HG03520 (cell line): ENCODE results near the gene SPP2.

ENCODE experiments used
- ATAC-seq: cut with Tn5 transposase; IDR thresholded peaks from one replicate; pipeline ENCODE4 v1.9.1; 2021; ENCODE audit warnings: mild to moderate bottlenecking, moderate library complexity; ENCODE audit not compliant: unreplicated experiment

SPP2 gene

GRCh38 chr2:234038076-234038802, 12.3 kb upstream of the SPP2 start:
- no peak for ATAC-seq

- no peak for ATAC-seq
Observed at GRCh38 chr2:234044157-234044556, 6.3 kb upstream of the SPP2 start.

GRCh38 chr2:234046521-234046920, 4.0 kb upstream of the SPP2 start:
- ATAC-seq: no peak

GRCh38 chr2:234047361-234047760, 3.1 kb upstream of the SPP2 start:
- no peak for ATAC-seq

- no peak for ATAC-seq
Observed at GRCh38 chr2:234048049-234048448, 2.5 kb upstream of the SPP2 start.

- ATAC-seq: no peak
Observed at GRCh38 chr2:234051374-234052070, 1.0 kb downstream of the SPP2 start.

GRCh38 chr2:234058881-234059280, 8.4 kb downstream of the SPP2 start:
- ATAC-seq: no peak

GRCh38 chr2:234060236-234060635, 9.7 kb downstream of the SPP2 start:
- no peak for ATAC-seq

GRCh38 chr2:234061624-234062257, 11.2 kb downstream of the SPP2 start:
- ATAC-seq: no peak

- no peak for ATAC-seq
Observed at GRCh38 chr2:234066587-234066986, 16.1 kb downstream of the SPP2 start.

GRCh38 chr2:234071664-234072063, 21.2 kb downstream of the SPP2 start:
- ATAC-seq: no peak

- no peak for ATAC-seq
Observed at GRCh38 chr2:234072454-234072853, 22.0 kb downstream of the SPP2 start.

GRCh38 chr2:234074751-234075517, 24.4 kb downstream of the SPP2 start:
- no peak for ATAC-seq

GRCh38 chr2:234075518-234075915, 25.0 kb downstream of the SPP2 start:
- ATAC-seq: no peak

- ATAC-seq: no peak
Observed at GRCh38 chr2:234075947-234076346, 25.4 kb downstream of the SPP2 start.

GRCh38 chr2:234076451-234076850, 25.9 kb downstream of the SPP2 start:
- no peak for ATAC-seq

- no peak for ATAC-seq
Observed at GRCh38 chr2:234078129-234078528, 27.6 kb downstream of the SPP2 start.

GRCh38 chr2:234081970-234082822, 31.7 kb downstream of the SPP2 start:
- ATAC-seq: no peak

GRCh38 chr2:234083572-234084348, 33.3 kb downstream of the SPP2 start:
- ATAC-seq: no peak

GRCh38 chr2:234091432-234091879, 41.0 kb downstream of the SPP2 start:
- ATAC-seq: no peak
